Measurements from ENCODE around the gene ADAMTSL2.

- no peak for TF ChIP-seq CTCF (IDR thresholded peaks at IDR 0.05)
- no peak for TF ChIP-seq POLR2AphosphoS5 (IDR thresholded peaks at IDR 0.05)
- no peak for TF ChIP-seq POLR2A (IDR thresholded peaks at IDR 0.05; ENCODE audit: low read depth)
Observed at GRCh38 chr9:133516961-133517350, 17.5 kb upstream of the ADAMTSL2 start.
